C4-2B (cell line): Measurements from ENCODE around the gene AGBL1.
"Not testable (repeated sequence)": the region's sequence is repeated elsewhere in the genome, so short reads cannot be mapped to it uniquely, and the experiment has no call there.

Experiments used
- H3K27ac ChIP-seq: fragments of 450-650 bp; 2 replicates; pipeline ENCODE4 v1.5.1; 2017
- ZFX ChIP-seq: fragments of 450-650 bp; IDR thresholded peaks from 2 replicates; pipeline ENCODE4 v1.6.1; 2017
- TF ChIP-seq, protein P1 (sequence below): fragments of 450-650 bp; conservative IDR thresholded peaks from 2 replicates; pipeline ENCODE4 v1.5.1; 2017; ENCODE audit warnings: mild to moderate bottlenecking

AGBL1 gene

GRCh38 chr15:86502301-86502700 is 422.6 kb downstream of the AGBL1 start:
- TF ChIP-seq, protein P1, sequence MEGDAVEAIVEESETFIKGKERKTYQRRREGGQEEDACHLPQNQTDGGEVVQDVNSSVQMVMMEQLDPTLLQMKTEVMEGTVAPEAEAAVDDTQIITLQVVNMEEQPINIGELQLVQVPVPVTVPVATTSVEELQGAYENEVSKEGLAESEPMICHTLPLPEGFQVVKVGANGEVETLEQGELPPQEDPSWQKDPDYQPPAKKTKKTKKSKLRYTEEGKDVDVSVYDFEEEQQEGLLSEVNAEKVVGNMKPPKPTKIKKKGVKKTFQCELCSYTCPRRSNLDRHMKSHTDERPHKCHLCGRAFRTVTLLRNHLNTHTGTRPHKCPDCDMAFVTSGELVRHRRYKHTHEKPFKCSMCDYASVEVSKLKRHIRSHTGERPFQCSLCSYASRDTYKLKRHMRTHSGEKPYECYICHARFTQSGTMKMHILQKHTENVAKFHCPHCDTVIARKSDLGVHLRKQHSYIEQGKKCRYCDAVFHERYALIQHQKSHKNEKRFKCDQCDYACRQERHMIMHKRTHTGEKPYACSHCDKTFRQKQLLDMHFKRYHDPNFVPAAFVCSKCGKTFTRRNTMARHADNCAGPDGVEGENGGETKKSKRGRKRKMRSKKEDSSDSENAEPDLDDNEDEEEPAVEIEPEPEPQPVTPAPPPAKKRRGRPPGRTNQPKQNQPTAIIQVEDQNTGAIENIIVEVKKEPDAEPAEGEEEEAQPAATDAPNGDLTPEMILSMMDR, result no peak
- no peak for TF ChIP-seq ZFX
- no peak overlapping the region for H3K27ac ChIP-seq

DNA sequence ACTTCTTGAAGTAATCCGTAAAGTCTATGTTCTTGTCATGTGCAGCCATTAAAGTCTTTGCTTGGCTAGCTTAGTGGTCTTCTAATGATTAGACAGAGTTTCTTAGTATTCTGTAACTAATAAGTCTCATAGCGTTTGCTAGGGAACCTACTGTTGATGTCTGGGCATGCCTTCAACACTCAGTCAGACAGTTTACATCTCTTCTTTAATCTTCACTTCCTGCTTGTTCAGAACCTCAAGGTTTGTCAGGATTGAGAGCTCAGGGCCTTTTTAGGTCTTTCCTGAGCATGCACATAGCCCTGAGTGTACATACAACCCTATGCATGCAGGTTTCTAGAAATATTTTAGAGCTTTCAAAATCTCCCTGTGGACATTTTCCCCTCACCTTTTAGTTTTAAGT is 426.3 kb downstream of the AGBL1 start:
- no peak overlapping the region for H3K27ac ChIP-seq
- no peak for TF ChIP-seq ZFX
- TF ChIP-seq, protein P1, result no peak

DNA sequence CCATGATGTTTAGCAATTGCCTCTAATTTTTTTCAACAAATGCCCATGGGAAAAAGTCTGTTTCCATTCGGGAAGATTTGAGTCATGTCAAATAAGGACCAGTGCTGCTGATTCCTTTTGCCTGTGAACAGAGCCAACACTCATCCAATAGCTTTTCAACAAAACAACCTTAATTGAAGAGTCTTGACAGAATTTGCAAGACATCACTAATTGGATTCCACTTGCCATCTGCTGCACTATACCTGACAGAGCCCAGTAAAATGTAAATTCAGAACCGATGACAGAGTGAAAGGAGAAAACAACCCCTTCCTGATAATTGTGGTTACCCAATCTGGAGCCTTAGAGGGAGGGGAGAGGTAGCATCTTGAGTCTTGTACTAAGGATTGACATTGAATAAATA is 426.7 kb downstream of the AGBL1 start:
- H3K27ac ChIP-seq, result no peak overlapping the region
- no peak for TF ChIP-seq ZFX
- TF ChIP-seq, protein P1, result no peak

DNA sequence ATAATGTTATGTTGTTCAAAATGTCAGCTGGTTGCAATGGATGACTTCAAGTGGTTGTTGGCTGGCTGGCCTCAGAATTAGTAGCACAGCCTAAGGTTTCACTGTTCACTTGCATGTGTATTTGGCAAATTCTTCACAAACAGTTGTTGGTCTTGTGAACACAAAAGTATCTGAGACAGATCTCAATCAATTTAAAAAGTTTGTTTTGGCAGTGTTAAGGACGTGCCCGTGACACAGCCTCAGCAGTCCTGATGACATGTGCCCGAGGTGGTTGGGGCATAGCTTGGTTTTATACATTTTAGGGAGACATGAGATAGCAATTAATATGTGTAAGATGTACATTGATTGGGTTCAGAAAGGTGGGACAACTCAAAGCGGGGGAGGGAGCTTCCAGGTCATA is 436.0 kb downstream of the AGBL1 start:
- TF ChIP-seq ZFX, result no peak
- TF ChIP-seq, protein P1, result no peak
- no peak overlapping the region for H3K27ac ChIP-seq

DNA sequence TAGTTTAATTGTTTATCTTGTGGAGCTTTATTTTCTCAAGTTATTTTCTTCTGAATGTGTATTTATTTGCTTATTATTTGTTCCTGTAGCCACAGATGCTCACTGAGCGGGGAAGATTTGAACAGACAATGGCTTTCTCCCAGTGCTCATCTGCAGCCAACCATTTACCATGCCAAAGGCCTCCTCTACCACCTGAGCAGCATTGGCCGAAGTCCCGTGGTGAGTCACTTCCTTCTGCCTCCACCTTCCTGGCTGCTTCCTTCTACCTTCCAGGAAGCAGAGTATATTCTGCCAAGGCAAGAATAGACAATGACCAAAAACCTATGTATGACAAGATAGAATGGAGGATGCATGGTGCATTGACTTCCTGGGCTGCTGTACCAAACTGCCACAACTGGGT is 443.1 kb downstream of the AGBL1 start:
- TF ChIP-seq, protein P1, result no peak
- TF ChIP-seq ZFX, result no peak

DNA sequence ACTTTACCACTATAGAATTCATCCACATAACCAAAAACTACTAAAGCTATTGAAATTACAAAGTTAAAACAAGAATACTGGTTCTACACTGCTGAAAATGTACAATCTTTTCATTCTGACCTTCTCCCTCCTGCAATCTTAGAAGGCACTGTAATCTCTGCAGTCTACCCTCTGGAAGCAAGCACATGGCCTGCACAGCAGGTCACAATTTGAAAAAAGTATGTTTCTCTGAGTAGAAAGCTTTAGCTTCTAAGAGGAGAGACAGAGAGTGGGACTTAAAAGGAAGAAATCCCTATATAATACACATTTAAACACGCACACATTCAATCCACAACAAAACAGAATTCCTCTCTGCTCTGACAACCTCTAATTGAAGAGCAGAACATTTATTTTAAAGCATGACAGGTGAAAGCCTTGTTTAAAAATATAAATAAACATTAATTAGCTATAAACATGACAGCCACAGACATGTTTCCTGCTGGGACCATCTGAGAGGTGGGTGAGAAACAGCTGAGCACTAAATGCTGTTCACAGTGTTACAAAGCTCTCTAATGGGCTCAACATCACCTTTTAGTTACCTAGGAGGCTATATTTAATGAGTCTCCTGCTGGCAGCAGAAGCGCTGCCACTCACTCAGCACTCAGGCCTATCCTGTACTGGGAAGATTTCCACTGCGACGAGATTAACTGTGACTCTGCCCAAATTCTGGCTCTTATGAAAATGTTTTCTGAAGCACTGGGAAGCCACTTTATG is 447.4 kb downstream of the AGBL1 start:
- H3K27ac ChIP-seq, result no peak overlapping the region
- TF ChIP-seq ZFX, result no peak
- TF ChIP-seq, protein P1, result no peak

More for the DNA sequence above, 443.1 kb downstream of the AGBL1 start:
- no peak overlapping the region for H3K27ac ChIP-seq

DNA sequence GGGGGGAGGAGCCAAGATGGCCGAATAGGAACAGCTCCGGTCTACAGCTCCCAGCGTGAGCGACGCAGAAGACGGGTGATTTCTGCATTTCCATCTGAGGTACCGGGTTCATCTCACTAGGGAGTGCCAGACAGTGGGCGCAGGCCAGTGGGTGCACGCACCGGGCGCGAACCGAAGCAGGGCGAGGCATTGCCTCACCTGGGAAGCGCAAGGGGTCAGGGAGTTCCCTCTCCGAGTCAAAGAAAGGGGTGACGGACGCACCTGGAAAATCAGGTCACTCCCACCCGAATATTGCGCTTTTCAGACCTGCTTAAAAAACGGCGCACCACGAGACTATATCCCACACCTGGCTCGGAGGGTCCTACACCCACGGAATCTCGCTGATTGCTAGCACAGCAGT is 448.4 kb downstream of the AGBL1 start:
- H3K27ac ChIP-seq, result not testable (repeated sequence)

- TF ChIP-seq ZFX, result no peak
- TF ChIP-seq, protein P1, result no peak
- no peak overlapping the region for H3K27ac ChIP-seq
These were observed 458.5 kb downstream of the AGBL1 start for GRCh38 chr15:86538141-86538540.
